Glomerular visceral epithelial cell (primary cell): ENCODE data around the gene WASF2.
"Not testable (repeated sequence)": the region's sequence is repeated elsewhere in the genome, so short reads cannot be mapped to it uniquely, and the experiment has no call there.

Experiments
- DNase-seq: peaks from one replicate; pipeline ENCODE4 v3.0.0-alpha.2; 2016; ENCODE audit errors: extremely low spot score

WASF2 gene

DNA sequence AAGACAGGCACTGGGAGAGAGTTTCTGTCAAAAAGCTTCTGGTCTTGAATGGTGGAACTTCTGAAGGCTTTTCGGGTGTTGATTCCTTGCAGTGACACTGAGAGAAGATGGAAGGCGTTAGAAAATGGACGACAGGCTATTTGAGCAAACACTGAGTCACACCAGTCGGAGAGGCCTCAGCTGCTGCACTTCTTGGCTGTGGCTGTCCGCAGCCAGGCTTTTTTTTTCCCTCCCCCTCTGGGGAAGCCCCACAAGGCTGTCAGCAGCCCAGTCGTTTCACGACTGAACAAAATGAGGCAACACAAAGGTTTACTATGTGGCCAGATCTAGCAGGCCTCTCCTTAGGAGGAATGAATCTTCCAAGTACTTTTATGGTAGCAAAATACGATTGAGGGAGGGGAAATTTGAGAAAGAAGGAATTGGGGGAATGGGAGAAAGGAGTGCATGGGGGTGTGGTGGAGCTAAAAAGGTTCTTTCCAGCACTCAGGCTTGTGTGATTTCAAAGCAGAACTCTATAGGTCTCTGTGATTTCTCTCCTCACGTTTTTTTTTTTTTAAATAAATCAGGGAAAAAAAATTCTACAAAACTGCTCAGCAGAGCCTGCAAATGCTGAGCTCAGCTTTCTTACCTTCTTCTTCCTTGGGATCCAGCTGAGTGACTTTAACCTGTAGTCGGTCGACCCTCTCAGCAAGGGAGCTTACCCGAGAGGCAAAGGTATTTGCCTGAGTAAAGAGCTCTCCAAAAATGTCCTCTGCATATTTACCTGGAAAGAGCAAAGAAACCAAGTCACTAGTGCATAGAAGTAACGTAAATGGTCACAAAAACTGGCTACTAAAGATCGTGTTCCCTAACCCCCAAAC, 71.4 kb downstream of the WASF2 start:
- DNase-seq = peak; percentile 90

GRCh38 chr1:27417713-27418112, 72.3 kb downstream of the WASF2 start:
- DNase-seq = no peak

DNA sequence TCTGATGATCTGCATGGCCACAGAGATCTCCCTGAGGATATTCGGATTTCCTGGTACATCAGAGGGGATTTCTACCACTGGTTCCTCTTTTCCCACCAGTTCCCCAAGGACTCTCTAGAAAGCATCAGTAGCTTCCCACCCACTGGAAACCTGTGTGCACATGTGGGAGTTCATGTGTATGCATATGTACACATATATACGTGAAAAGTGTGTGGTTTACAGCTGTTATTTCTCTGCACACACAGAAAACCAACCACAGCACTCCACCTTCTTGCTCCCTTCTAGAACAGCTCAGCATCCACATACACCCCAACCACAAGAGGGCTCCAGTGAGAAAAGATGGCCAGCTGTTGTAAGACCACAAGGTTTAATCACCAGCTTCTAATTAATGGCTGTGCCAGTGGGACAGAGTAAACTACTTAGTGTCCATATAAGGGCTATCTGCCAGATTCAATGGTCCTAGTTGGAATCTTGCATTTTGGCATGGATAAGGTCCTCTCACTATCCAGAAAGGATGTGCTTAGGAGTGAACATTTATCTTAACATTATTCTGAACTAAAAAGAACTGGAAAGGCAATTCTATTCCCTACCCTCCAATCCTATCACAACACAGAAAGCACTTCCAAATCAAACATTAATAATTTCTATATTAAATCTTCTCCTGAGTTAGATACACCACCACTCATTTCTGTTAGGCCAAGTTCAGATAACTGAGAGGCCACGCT, 73.4 kb downstream of the WASF2 start:
- peak; percentile 52 for DNase-seq

- no peak for DNase-seq
These were observed 75.9 kb downstream of the WASF2 start for GRCh38 chr1:27414091-27414490.

- no peak for DNase-seq
These were observed 77.0 kb downstream of the WASF2 start for GRCh38 chr1:27413004-27413403.

- no peak for DNase-seq
These were observed 77.5 kb downstream of the WASF2 start for GRCh38 chr1:27412502-27412901.

DNA sequence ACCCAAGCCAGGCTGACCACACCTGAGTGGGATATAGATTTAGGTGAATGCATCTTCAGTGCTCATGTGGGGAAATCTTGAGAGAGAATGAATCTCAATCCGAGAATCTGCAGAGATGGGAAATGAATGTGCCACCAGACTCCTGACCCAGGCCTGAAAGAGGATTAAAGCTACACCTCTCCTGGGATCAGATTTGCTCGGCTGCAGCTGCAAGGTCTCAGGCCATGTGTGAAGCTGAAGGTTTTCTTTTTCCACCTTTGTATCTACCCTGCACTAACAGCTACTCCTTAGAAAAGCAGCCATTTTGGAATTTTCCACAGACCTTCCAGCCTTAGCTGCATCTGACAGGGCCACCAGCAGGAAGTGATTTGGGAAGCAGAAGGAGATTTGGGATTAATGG, 79.3 kb downstream of the WASF2 start:
- no peak for DNase-seq

DNA sequence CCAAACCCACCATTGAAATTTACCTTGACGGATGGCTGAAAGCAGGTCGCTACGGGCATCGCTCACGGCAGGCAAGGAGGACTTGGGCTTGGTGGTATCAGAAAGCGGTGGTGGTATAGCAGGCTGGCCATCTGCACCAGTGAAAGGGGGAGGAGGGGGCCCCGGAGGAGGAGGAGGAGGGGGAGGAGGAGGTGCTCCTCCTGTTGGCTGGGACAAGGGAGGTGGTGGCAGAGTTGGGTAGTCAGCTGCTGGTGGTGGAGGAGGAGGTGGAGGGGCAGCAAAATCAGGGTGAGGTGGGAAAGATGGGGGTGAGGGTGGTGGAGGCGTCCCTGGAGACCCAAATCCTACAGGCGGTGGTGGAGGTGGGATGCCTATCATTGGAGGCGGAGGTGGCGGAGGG, 80.3 kb downstream of the WASF2 start:
- no peak for DNase-seq

- no peak for DNase-seq
These were observed 81.8 kb downstream of the WASF2 start for GRCh38 chr1:27408151-27408550.

- not testable (repeated sequence) for DNase-seq
These were observed 83.2 kb downstream of the WASF2 start for GRCh38 chr1:27406791-27407190.

DNA sequence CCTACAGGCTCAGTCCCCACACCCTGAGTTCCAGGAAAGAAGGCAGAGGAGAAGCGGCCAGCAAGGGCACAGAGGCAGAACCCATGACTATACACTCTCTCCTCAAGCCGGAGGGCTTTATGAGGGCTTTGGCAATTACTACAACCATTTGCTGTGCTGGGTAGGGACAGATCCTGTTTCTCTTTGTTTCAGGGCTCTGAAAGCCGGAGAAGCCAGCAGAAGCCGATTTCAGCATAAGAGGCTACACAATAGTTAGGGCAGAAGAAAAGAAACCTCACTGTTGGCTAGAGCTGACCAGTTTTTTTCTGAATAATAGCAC, 83.6 kb downstream of the WASF2 start:
- DNase-seq = no peak

GRCh38 chr1:27405598-27406361, 84.2 kb downstream of the WASF2 start:
- not testable (repeated sequence) for DNase-seq

DNA sequence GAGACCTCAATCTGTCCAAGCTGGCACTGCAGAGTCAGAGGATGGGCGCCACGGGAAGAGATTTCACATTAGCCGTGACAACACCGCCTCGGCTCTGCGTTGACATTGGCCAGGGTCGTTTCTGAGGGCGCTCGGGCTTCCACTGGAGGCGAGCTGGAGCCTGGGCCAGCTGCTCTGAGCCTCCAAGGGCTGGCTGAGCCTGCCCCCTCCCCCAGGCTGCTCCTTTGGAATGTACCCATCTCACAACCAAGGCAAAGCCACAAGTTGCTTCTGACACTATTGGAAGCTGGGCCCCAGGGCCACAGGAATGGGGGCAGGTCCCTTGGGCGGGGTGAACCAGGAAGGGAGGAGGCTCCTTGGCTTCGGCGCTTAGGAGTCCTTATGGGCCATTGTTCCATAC, 84.9 kb downstream of the WASF2 start:
- peak; percentile 68 for DNase-seq

DNA sequence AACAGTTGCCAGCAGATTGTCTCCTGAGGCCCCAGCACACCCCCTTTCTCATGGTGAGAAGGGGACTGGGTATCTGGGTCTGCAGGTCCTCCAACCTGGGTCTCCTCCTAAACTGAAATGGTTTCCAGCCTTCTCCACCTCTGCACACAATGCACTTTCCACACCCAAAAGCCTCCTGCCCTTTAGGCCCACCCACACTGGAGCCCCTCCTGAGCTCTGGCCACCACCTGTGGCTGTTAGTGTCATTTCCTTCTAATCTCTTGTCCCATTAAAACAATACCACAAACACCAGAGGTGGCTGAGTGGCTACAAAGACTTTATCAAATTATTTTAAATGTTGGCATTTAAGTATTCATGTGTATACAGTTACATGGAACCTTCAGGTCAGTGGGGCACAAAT, 86.0 kb downstream of the WASF2 start:
- no peak for DNase-seq

- no peak for DNase-seq
These were observed 86.8 kb downstream of the WASF2 start for GRCh38 chr1:27403065-27403726.

- peak; percentile 40 for DNase-seq
These were observed 87.6 kb downstream of the WASF2 start for GRCh38 chr1:27402349-27402754.

- no peak for DNase-seq
These were observed 89.0 kb downstream of the WASF2 start for GRCh38 chr1:27400963-27401341.

DNA sequence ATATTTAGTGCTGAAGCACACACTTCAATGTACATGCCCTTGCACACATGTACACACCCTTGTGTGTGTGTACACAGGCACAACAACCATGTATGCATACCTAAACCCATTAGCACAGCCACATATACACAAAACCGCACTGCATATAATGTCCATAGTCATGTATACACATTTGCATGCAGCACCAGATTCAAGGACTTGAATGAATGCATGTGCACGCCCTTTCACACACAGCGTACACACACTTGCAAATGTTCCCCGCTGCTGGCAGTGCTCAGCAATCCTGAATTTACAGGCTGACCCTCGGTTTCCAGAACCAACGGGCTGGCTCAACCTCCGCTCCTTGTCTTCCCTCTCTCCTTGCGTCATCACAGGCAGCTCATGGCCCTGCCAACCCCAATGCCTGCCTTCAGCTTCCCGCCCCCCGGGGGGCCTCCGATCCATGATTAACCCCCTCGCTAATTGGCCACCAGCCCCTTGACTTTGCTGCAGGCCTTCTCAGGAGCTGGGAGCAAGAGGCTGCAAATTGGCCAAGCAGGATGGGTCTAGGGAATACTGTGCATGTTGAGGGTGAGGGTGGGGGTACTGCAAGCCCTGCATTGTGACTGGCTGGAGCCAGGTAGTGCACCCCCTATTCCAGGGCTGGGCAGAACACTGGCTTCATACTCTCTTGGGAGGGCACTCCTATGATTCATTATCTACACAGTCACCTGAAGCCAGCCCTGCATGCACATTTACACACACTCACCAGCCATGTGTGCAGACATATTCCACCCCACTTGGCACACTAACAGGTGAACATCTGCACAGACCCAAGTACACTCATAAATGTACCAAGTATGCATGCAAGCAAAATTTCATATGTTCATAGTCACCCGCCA, 89.6 kb downstream of the WASF2 start:
- no peak for DNase-seq

- no peak for DNase-seq
These were observed 90.5 kb downstream of the WASF2 start for GRCh38 chr1:27399251-27400025.

DNA sequence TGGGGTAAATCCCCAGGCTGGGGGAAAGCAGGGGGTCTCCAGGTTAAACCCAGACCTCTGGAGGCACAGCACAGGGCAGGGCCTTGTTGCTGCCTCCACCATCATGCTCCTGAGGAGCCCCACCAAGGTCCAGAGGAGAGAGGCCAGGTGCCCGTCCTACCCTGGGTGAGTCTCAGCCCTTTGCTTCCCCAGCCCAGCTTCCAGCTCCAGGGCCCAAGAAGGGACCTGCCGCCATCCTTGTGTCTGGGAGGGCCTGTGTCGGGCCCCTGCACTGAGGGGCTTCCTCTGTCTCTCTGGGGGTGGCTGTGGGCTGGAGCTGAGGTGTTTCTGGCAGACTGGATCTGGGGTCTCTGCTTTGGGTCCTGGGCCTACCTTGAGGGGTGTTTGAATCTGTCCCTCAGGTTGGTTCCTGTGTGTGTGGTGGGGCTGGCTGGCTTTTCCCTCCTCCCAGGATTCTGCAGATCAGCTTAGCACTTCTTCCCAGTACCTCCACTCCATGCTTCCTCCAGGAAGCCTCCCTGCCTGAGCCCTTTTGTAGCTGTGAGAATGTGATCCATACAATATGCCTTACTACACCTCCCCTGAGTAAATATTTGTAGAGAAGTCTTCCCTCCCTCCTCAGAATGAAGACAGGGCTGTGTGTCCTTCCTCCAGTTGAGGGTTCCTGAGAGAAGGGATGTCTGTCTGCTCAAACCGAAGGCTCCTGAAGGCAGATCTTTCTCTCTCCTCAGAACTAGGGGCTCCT, 91.4 kb downstream of the WASF2 start:
- no peak for DNase-seq
